Esophagus squamous epithelium (tissue), 5 donors: ENCODE results near the gene CDH13. TPM values are rescaled to one million over a fixed set of nuclear protein-coding genes. Genes with fewer than 3 reads are reported as not detected.

Source experiments
- DNase-seq: peaks from one replicate; lab custom pipeline; 2025; lab: John Stamatoyannopoulos, UW
- H3K27ac ChIP-seq, 4 donors: fragments of 200-600 bp; sonication (generic); one replicate each; pipeline ENCODE4 v1.5.1; 2016 to 2019; ENCODE audit warnings: mild to moderate bottlenecking in 1 of 4
- H3K27me3 ChIP-seq, 4 donors: fragments of 200-600 bp; sonication (generic); 1 replicate in 3 of 4; 2 replicates in 1 of 4; pipeline versions ENCODE4 v1.5.1 to v1.6.0; 2017 to 2021; ENCODE audit warnings: antibody characterized with exemption in 1 of 4
- H3K36me3 ChIP-seq, 3 donors: fragments of 200-600 bp; sonication (generic); one replicate each; pipeline ENCODE4 v1.5.1; 2016 to 2019
- H3K4me1 ChIP-seq, 3 donors: fragments of 200-600 bp; sonication (generic); one replicate each; pipeline ENCODE4 v1.5.1; 2017 to 2019
- H3K4me3 ChIP-seq, 4 donors: fragments of 200-600 bp; sonication (generic); 1 replicate in 3 of 4; 2 replicates in 1 of 4; pipeline ENCODE4 v1.5.1; 2016 to 2019; ENCODE audit warnings: mild to moderate bottlenecking in 2 of 4, moderate library complexity in 1 of 4
- H3K9me3 ChIP-seq, 3 donors: fragments of 200-600 bp; sonication (generic); one replicate each; pipeline ENCODE4 v1.5.1; 2016 to 2019
- POLR2A ChIP-seq, 4 donors: fragments of 450-650 bp; IDR thresholded peaks; one replicate each; pipeline ENCODE4 v1.6.1; 2017; ENCODE audit warnings: antibody characterized with exemption in 4 of 4, mild to moderate bottlenecking in 4 of 4, moderate library complexity in 3 of 4
- WGBS, 2 donors: methylation state at CpG; one replicate each; pipeline ENCODE4 v1.1.5; 2018; 5-methylcytosine and 5-hydroxymethylcytosine counted together
- intact Hi-C: fragments of 100-400 bp; cut with DNase I; formaldehyde crosslinking; loops from one replicate; pipeline ENCODE4 v1.15.0; 2022
- total RNA-seq, 4 donors: library from RNA; depleted of rRNA; stranded (reverse); fragments of >200 nt; gene quantifications; one replicate each; pipeline ENCODE4 v1.1.0, GENCODE V29; 2016
- TF ChIP-seq, protein P1 (sequence below), 6 experiments: fragments of 450-650 bp in 4 of 6; fragments of 200-600 bp in 2 of 6; sonication (generic) in 2 of 6; IDR thresholded peaks; one replicate each; pipeline ENCODE4 v1.5.1; 2016 to 2019; ENCODE audit warnings: antibody characterized with exemption in 6 of 6, mild to moderate bottlenecking in 4 of 6, moderate library complexity in 4 of 6
- donor health status: DM: yes; HTN: yes; CAD: no.

CDH13 gene
- total RNA-seq, 4 donors from 2014 or later = 6.9 to 31.9 (median 21.1) TPM

DNA sequence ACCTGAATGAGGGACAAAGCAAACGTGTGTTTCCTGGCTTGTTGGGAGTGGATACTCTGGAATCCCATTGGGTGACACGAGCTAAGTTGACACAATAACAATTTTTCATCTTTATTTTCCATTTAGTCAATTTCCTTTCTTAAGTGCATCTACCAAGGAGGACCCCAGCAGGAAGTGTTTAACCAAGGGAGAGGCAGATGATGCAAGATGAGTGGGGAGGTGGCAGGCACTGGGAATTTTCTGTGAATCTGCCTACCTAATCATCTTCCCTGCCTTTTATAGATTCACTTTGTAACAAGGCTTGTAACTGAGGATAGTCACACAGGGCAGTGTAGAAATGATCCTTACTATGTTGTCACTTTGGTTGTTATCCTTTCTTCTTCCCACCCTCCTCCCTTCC lies 863.3 kb downstream of the CDH13 start:
- Histone ChIP-seq H3K27ac (no peak overlapping the region), H3K36me3 (no peaks in the 10 kb centered on the region), H3K27me3 (no peaks in the 10 kb centered on the region), H3K4me3 (no peak overlapping the region), H3K9me3 (no peaks in the 10 kb centered on the region), H3K4me1 (no peaks in the 10 kb centered on the region)
- intact Hi-C loops = no loop called here
- 49 to 63% methylated on average over 2 of the region's 2 CpGs for WGBS, 2 donors
- TF ChIP-seq, protein P1, sequence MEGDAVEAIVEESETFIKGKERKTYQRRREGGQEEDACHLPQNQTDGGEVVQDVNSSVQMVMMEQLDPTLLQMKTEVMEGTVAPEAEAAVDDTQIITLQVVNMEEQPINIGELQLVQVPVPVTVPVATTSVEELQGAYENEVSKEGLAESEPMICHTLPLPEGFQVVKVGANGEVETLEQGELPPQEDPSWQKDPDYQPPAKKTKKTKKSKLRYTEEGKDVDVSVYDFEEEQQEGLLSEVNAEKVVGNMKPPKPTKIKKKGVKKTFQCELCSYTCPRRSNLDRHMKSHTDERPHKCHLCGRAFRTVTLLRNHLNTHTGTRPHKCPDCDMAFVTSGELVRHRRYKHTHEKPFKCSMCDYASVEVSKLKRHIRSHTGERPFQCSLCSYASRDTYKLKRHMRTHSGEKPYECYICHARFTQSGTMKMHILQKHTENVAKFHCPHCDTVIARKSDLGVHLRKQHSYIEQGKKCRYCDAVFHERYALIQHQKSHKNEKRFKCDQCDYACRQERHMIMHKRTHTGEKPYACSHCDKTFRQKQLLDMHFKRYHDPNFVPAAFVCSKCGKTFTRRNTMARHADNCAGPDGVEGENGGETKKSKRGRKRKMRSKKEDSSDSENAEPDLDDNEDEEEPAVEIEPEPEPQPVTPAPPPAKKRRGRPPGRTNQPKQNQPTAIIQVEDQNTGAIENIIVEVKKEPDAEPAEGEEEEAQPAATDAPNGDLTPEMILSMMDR (IDR thresholded peaks at IDR 0.05) = no peak
- no peak for TF ChIP-seq POLR2A (IDR thresholded peaks at IDR 0.05)
- DNase-seq = no peak

GRCh38 chr16:83494459-83494858 lies 867.7 kb downstream of the CDH13 start:
- no peak for DNase-seq
- 91 to 93% methylated on average over 1 of the region's 1 CpG for WGBS, 2 donors
- Histone ChIP-seq H3K27ac (no peak overlapping the region), H3K9me3 (no peaks in the 10 kb centered on the region), H3K27me3 (no peaks in the 10 kb centered on the region), H3K4me3 (no peak overlapping the region), H3K4me1 (no peaks in the 10 kb centered on the region), H3K36me3 (no peaks in the 10 kb centered on the region)
- intact Hi-C loops = no loop called here
- TF ChIP-seq POLR2A (IDR thresholded peaks at IDR 0.05) = no peak
- TF ChIP-seq, protein P1 (IDR thresholded peaks at IDR 0.05) = no peak

DNA sequence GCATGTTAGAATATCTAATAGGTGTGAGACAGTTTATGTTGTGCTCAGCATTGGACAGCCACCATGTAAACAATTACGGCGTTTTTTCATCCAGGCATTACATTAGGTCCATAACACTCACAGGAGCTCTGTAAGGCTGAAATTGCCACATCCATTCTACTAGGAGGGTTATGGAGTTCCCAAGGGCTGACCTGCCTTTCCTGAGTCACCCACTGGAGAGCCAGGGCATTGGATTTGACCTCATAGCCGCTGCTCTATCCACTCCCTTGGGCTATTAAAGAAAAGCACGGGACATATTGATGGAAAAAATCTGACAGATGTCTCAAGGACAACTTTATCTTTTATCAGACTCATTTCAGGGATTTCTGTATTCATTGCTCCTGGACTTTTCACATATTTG lies 874.7 kb downstream of the CDH13 start:
- Histone ChIP-seq H3K4me1 (no peaks in the 10 kb centered on the region), H3K9me3 (no peaks in the 10 kb centered on the region), H3K36me3 (no peaks in the 10 kb centered on the region), H3K27ac (no peak overlapping the region), H3K27me3 (no peaks in the 10 kb centered on the region), H3K4me3 (no peak overlapping the region)
- intact Hi-C loops = no loop called here
- WGBS, 2 donors = 70 to 82% methylated on average over 4 of the region's 4 CpGs
- DNase-seq = no peak
- no peak for TF ChIP-seq POLR2A (IDR thresholded peaks at IDR 0.05)
- TF ChIP-seq, protein P1 (IDR thresholded peaks at IDR 0.05) = no peak

DNA sequence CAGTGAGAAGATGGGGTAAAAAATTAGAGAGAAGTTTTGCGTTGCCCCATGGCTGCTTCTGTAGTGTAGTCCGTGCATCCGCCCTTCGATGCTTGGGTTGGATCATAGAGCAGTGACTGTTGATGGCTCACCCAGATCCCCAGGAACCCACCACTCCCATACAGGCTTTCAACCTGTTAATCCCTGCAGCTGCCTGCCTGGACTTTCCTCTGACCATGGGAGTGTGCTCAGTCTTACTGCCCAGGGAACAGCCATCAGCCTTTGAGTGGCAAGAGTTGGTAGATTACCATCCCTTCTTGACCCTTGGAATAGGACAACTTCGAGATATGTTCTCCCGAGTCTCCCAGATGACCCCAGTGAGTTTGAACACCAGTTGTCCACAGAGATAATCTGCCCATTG lies 881.5 kb downstream of the CDH13 start:
- H3K9me3 ChIP-seq = no peaks in the 10 kb centered on the region
- no peaks in the 10 kb centered on the region for H3K4me1 ChIP-seq
- H3K27ac ChIP-seq = no peak overlapping the region
- intact Hi-C loops = no loop called here
- no peak overlapping the region for H3K4me3 ChIP-seq
- no peaks in the 10 kb centered on the region for H3K36me3 ChIP-seq
- WGBS, 2 donors = 81 to 91% methylated on average over 5 to 6 of the region's 6 CpGs
- no peaks in the 10 kb centered on the region for H3K27me3 ChIP-seq
- no peak for TF ChIP-seq POLR2A (IDR thresholded peaks at IDR 0.05)
- TF ChIP-seq, protein P1 (IDR thresholded peaks at IDR 0.05) = no peak
- DNase-seq = no peak

GRCh38 chr16:83509316-83509715 lies 882.5 kb downstream of the CDH13 start:
- no peak for DNase-seq
- no peak for TF ChIP-seq POLR2A (IDR thresholded peaks at IDR 0.05)
- TF ChIP-seq, protein P1 (IDR thresholded peaks at IDR 0.05) = no peak
- H3K4me3 ChIP-seq = no peak overlapping the region
- H3K4me1 ChIP-seq = no peaks in the 10 kb centered on the region
- intact Hi-C loops = no loop called here
- no peaks in the 10 kb centered on the region for H3K36me3 ChIP-seq
- H3K9me3 ChIP-seq = no peaks in the 10 kb centered on the region
- no peaks in the 10 kb centered on the region for H3K27me3 ChIP-seq
- H3K27ac ChIP-seq = no peak overlapping the region
